HG03064 (cell line): ENCODE data around the gene STC2.

ENCODE experiments used
- ATAC-seq: cut with Tn5 transposase; IDR thresholded peaks from one replicate; pipeline ENCODE4 v1.9.1; 2021; ENCODE audit warnings: low read depth; ENCODE audit not compliant: unreplicated experiment

STC2 gene

DNA sequence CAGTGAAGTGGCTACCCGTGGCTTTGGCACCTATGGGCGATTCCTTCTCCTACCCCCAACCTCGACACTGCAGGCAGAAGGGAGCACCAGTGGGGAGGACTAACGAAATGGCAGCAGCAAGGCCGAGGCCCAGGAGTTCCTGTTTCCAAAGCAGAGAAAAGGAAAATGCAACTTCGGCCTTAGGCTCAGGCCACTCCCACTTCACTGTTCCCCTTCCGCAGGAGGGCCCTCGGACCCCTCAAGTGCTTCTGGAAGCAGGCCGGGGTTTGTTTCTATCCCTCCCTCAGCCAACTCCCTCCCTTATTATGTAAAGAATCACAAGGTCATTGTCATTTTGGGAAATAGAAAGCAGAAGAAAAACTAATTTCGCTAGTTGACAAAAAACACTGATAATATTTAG is 56.8 kb downstream of the STC2 start:
- ATAC-seq, result no peak

DNA sequence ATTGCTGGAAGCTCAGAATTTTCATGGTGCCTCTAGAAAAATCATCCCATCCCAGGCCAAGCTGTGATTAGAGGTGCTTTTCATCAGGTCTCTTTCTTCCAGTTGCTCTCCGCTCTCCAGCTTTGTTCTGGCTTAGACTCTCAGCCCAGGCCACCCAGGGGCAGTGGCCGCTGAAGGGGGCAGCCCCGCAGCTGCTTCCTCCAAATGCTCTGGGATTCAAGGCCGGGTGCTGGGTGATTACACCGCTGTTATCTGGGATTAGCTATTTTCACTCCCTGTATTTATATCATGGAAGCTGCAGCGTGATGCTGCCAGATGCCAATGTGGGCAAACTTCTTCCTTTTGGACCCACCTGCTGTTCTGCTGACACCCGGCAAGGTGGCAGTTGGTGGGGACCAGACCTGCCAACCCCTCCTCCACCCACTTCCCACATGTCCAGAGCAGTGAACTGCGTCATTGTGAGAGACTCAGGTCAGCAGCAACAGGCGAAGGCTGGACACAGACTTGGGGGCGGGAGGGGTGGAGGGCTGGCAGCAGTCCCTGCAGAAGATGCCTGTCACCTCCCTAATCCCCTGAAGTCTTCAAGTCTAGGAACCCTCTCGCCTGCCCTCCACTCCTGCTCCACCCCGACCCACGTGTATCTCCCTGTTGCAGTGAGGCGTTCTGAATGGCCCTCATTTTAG is 59.3 kb downstream of the STC2 start:
- no peak for ATAC-seq

DNA sequence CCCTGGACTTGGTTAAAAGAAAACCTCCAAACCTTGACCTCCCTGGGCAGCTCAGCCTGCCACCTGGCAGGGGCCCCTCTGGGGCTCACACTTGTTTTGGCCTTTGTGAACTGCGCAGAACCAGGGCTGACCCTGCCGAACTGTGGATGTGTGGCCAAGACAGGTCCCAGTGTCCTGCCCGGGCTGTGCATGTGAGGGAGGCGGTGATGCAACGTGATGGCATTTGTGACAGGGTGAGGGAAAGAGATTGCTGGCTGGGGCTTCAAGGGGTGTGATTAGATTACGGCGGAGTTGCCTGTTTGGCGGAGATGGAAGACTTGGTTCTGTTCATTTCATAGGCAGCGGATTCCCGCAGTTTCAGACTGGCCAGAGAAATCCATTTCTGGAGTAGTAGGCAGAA is 62.8 kb downstream of the STC2 start:
- no peak for ATAC-seq
